GM06990 (cell line): ENCODE results near the gene SPRY4.

ENCODE experiments used
- DNase-seq: peaks from one replicate; pipeline ENCODE4 v3.0.0-alpha.2; 2011; ENCODE audit not compliant: insufficient read length; ENCODE audit errors: extremely low read depth
- H3K27me3 ChIP-seq: replicated peaks from 2 replicates; pipeline ENCODE4 v1.6.0; 2011; ENCODE audit warnings: low read length; ENCODE audit not compliant: control insufficient read depth, insufficient read depth
- H3K36me3 ChIP-seq: 2 replicates; pipeline ENCODE4 v1.5.1; 2011; ENCODE audit warnings: low read length; ENCODE audit not compliant: control insufficient read depth, insufficient read depth
- H3K4me3 ChIP-seq: replicated peaks from 2 replicates; pipeline ENCODE4 v1.5.1; 2011; ENCODE audit warnings: low read depth, mild to moderate bottlenecking, control low read depth, low read length
- CTCF ChIP-seq: IDR thresholded peaks from 2 replicates; pipeline ENCODE4 v1.5.1; 2011; ENCODE audit warnings: low read length, control low read depth, mild to moderate bottlenecking, inconsistent platforms; ENCODE audit not compliant: insufficient read depth, poor library complexity, severe bottlenecking

The SPRY4 gene

GRCh38 chr5:142312399-142312798 is 12.4 kb downstream of the SPRY4 start:
- Histone ChIP-seq H3K4me3 (no peak overlapping the region), H3K36me3 (no peaks in the 10 kb centered on the region; the same call in 1 of the 2 replicates)

GRCh38 chr5:142311725-142312124 is 13.1 kb downstream of the SPRY4 start:
- no peak for TF ChIP-seq CTCF
- Histone ChIP-seq H3K36me3 (no peaks in the 10 kb centered on the region; the same call in 1 of the 2 replicates), H3K27me3 (no peaks in the 10 kb centered on the region), H3K4me3 (no peak overlapping the region)
- DNase-seq: no peak

More at GRCh38 chr5:142312399-142312798, 12.4 kb downstream of the SPRY4 start:
- no peak for TF ChIP-seq CTCF
- H3K27me3 ChIP-seq: no peaks in the 10 kb centered on the region
- DNase-seq: no peak

GRCh38 chr5:142310803-142311202 is 14.0 kb downstream of the SPRY4 start:
- no peaks in the 10 kb centered on the region for H3K27me3 ChIP-seq
- no peaks in the 10 kb centered on the region; the same call in 1 of the 2 replicates for H3K36me3 ChIP-seq
- no peak for TF ChIP-seq CTCF
- DNase-seq: no peak
- no peak overlapping the region for H3K4me3 ChIP-seq

- H3K27me3 ChIP-seq: no peaks in the 10 kb centered on the region
- TF ChIP-seq CTCF: no peak
- no peak overlapping the region for H3K4me3 ChIP-seq
- no peaks in the 10 kb centered on the region; the same call in 1 of the 2 replicates for H3K36me3 ChIP-seq
- DNase-seq: no peak
Measured at GRCh38 chr5:142309747-142310318, 15.0 kb downstream of the SPRY4 start.

GRCh38 chr5:142308358-142308757 is 16.5 kb downstream of the SPRY4 start:
- DNase-seq: no peak
- no peak for TF ChIP-seq CTCF
- H3K27me3 ChIP-seq: no peaks in the 10 kb centered on the region
- no peaks in the 10 kb centered on the region for H3K36me3 ChIP-seq
- H3K4me3 ChIP-seq: no peak overlapping the region
